Omental fat pad (tissue), 4 donors: ENCODE data around the gene ALDH3B1. TPM values are rescaled to one million over a fixed set of nuclear protein-coding genes. Genes with fewer than 3 reads are reported as not detected.

Source experiments
- ATAC-seq: fragments of 150-250 bp; one replicate; pipeline ENCODE4 v1.9.1; 2016; ENCODE audit warnings: mild to moderate bottlenecking, moderate library complexity; ENCODE audit not compliant: low FRiP score
- DNase-seq: peaks from one replicate; pipeline ENCODE4 v3.0.0-alpha.2; 2019; ENCODE audit warnings: low spot score
- CTCF ChIP-seq, 3 donors: fragments of 450-650 bp; IDR thresholded peaks; one replicate each; pipeline ENCODE4 v1.5.1; 2016 to 2017; ENCODE audit warnings: antibody characterized with exemption in 3 of 3, mild to moderate bottlenecking in 3 of 3, moderate library complexity in 2 of 3
- total RNA-seq, 4 donors: library from RNA; depleted of rRNA; stranded (reverse); fragments of >200 nt; gene quantifications; one replicate each; pipeline ENCODE4 v1.1.0, GENCODE V29; 2016

ALDH3B1 gene
- total RNA-seq, 4 donors from 2014 or later = 20.5 to 90.8 (median 30.9) TPM

GRCh38 chr11:68056317-68057285, 46.5 kb downstream of the ALDH3B1 start:
- no peak for DNase-seq
- no peak for ATAC-seq
- TF ChIP-seq CTCF (IDR thresholded peaks at IDR 0.05) = no peak

GRCh38 chr11:68057807-68058206, 47.7 kb downstream of the ALDH3B1 start:
- DNase-seq (no peak), ATAC-seq (no peak)
- TF ChIP-seq CTCF (IDR thresholded peaks at IDR 0.05) = no peak

GRCh38 chr11:68061508-68061907, 51.4 kb downstream of the ALDH3B1 start:
- no peak for DNase-seq
- no peak for TF ChIP-seq CTCF (IDR thresholded peaks at IDR 0.05)
- ATAC-seq = no peak

- DNase-seq (no peak), ATAC-seq (no peak)
- no peak for TF ChIP-seq CTCF (IDR thresholded peaks at IDR 0.05)
Observed at GRCh38 chr11:68064926-68065325, 54.8 kb downstream of the ALDH3B1 start.

- TF ChIP-seq CTCF (IDR thresholded peaks at IDR 0.05) = no peak
- DNase-seq = no peak
- no peak for ATAC-seq
Observed at GRCh38 chr11:68065841-68066240, 55.7 kb downstream of the ALDH3B1 start.

GRCh38 chr11:68066742-68067141, 56.6 kb downstream of the ALDH3B1 start:
- no peak for TF ChIP-seq CTCF (IDR thresholded peaks at IDR 0.05)
- DNase-seq (no peak), ATAC-seq (no peak)

- DNase-seq = no peak
- TF ChIP-seq CTCF (IDR thresholded peaks at IDR 0.05) = no peak
- ATAC-seq = no peak
Observed at GRCh38 chr11:68067991-68068390, 57.9 kb downstream of the ALDH3B1 start.
